OCI-LY1 (cell line): ENCODE data around the gene DPF3.

Experiments used
- H2AFZ ChIP-seq: fragments of 200-600 bp; sonication (generic), shearing (Covaris generic); 2 replicates; pipeline ENCODE4 v1.6.0; 2014; ENCODE audit warnings: antibody characterized with exemption, mild to moderate bottlenecking, low read length
- H3F3A ChIP-seq: fragments of 200-600 bp; sonication (generic), shearing (Covaris generic); 2 replicates; pipeline ENCODE4 v1.6.0; 2014; ENCODE audit warnings: mild to moderate bottlenecking, antibody characterized with exemption, low read length, moderate library complexity; ENCODE audit not compliant: insufficient read depth
- H3K27ac ChIP-seq: fragments of 200-600 bp; sonication (generic); 2 replicates; pipeline ENCODE4 v1.5.1; 2014; ENCODE audit warnings: low read length, mixed run types, mild to moderate bottlenecking, low read depth; ENCODE audit not compliant: poor library complexity, severe bottlenecking
- H3K27me3 ChIP-seq: fragments of 200-600 bp; sonication (generic); 2 replicates; pipeline ENCODE4 v1.6.0; 2014; ENCODE audit warnings: antibody characterized with exemption, mild to moderate bottlenecking, low read length, moderate library complexity; ENCODE audit not compliant: insufficient read depth
- H3K36me3 ChIP-seq: fragments of 200-600 bp; sonication (generic); 2 replicates; pipeline ENCODE4 v1.6.1; 2014; ENCODE audit warnings: mild to moderate bottlenecking, antibody characterized with exemption, low read length, moderate library complexity, mixed read lengths; ENCODE audit not compliant: insufficient read depth
- H3K4me1 ChIP-seq: fragments of 200-600 bp; sonication (generic); 2 replicates; pipeline ENCODE4 v1.5.1; 2014; ENCODE audit warnings: mild to moderate bottlenecking, low read length, moderate library complexity; ENCODE audit not compliant: insufficient read depth, severe bottlenecking
- H3K4me2 ChIP-seq: fragments of 200-600 bp; sonication (generic), shearing (Covaris generic); 2 replicates; pipeline ENCODE4 v1.6.1; 2014; ENCODE audit warnings: low read length
- H3K4me3 ChIP-seq: fragments of 200-600 bp; sonication (generic); 2 replicates; pipeline ENCODE4 v1.5.1; 2014; ENCODE audit warnings: low read length, low read depth, mild to moderate bottlenecking, mixed read lengths; ENCODE audit not compliant: poor library complexity, severe bottlenecking
- H3K79me2 ChIP-seq: fragments of 200-600 bp; shearing (Covaris generic); 2 replicates; pipeline ENCODE4 v1.6.1; 2016; ENCODE audit warnings: mixed run types, low read length, mixed read lengths; ENCODE audit not compliant: insufficient read depth
- H3K9ac ChIP-seq: fragments of 200-600 bp; sonication (generic), shearing (Covaris generic); 2 replicates; pipeline ENCODE4 v1.6.1; 2014; ENCODE audit warnings: mild to moderate bottlenecking, low read length, mixed read lengths
- H3K9me2 ChIP-seq: fragments of 200-600 bp; sonication (generic), shearing (Covaris generic); 2 replicates; pipeline ENCODE4 v1.6.1; 2014; ENCODE audit warnings: low read depth, mild to moderate bottlenecking, low read length, mixed read lengths
- H3K9me3 ChIP-seq: fragments of 200-600 bp; shearing (Covaris generic); 2 replicates; pipeline ENCODE4 v1.6.1; 2014; ENCODE audit warnings: low read length, mixed read lengths
- H4K20me1 ChIP-seq: fragments of 200-600 bp; sonication (generic), shearing (Covaris generic); 2 replicates; pipeline ENCODE4 v1.6.0; 2016; ENCODE audit warnings: mild to moderate bottlenecking, low read length; ENCODE audit not compliant: insufficient read depth
- CTCF ChIP-seq: fragments of 200-600 bp; sonication (generic), shearing (Covaris generic); IDR thresholded peaks from 2 replicates; pipeline ENCODE4 v1.5.1; 2017; ENCODE audit warnings: mild to moderate bottlenecking, antibody characterized with exemption, low read length, moderate library complexity, mixed read lengths
- EZH2 ChIP-seq: fragments of 200-600 bp; sonication (generic), shearing (Covaris generic); IDR thresholded peaks from 2 replicates; pipeline ENCODE4 v1.8.0; 2017; ENCODE audit warnings: borderline replicate concordance, mixed run types, mild to moderate bottlenecking, antibody characterized with exemption, low read length, moderate library complexity, mixed read lengths

DPF3 gene

GRCh38 chr14:72844524-72844923 is 49.4 kb downstream of the DPF3 start:
- Histone ChIP-seq H3K4me1 (no peaks in the 10 kb centered on the region), H3K9me2 (no peaks in the 10 kb centered on the region), H3F3A (no peaks in the 10 kb centered on the region), H3K36me3 (no peaks in the 10 kb centered on the region), H3K79me2 (no peaks in the 10 kb centered on the region), H2AFZ (no peak overlapping the region), H3K27me3 (no peaks in the 10 kb centered on the region; the same call in 1 of the 2 replicates), H3K27ac (no peak overlapping the region), H4K20me1 (no peaks in the 10 kb centered on the region), H3K9me3 (no peaks in the 10 kb centered on the region), H3K9ac (no peak overlapping the region), H3K4me2 (no peak overlapping the region), H3K4me3 (no peak overlapping the region)
- no peak for TF ChIP-seq EZH2
- TF ChIP-seq CTCF: no peak

GRCh38 chr14:72839753-72840607 is 53.9 kb downstream of the DPF3 start:
- H3K9me3 ChIP-seq: no peaks in the 10 kb centered on the region
- H3K27ac ChIP-seq: no peak overlapping the region
- no peak overlapping the region for H3K9ac ChIP-seq
- no peaks in the 10 kb centered on the region; the same call in 1 of the 2 replicates for H3K27me3 ChIP-seq
- no peak overlapping the region for H2AFZ ChIP-seq
- no peaks in the 10 kb centered on the region for H3K9me2 ChIP-seq
- no peak for TF ChIP-seq EZH2
- no peaks in the 10 kb centered on the region for H4K20me1 ChIP-seq
- H3K36me3 ChIP-seq: no peaks in the 10 kb centered on the region
- no peak overlapping the region for H3K4me2 ChIP-seq
- H3F3A ChIP-seq: no peaks in the 10 kb centered on the region
- H3K4me1 ChIP-seq: no peaks in the 10 kb centered on the region
- H3K4me3 ChIP-seq: no peak overlapping the region
- H3K79me2 ChIP-seq: no peaks in the 10 kb centered on the region

- H3K79me2 ChIP-seq: no peaks in the 10 kb centered on the region
- no peak overlapping the region for H3K4me2 ChIP-seq
- H3K9ac ChIP-seq: no peak overlapping the region
- no peaks in the 10 kb centered on the region for H3K36me3 ChIP-seq
- no peaks in the 10 kb centered on the region for H3K9me2 ChIP-seq
- H3K27me3 ChIP-seq: no peaks in the 10 kb centered on the region; the same call in 1 of the 2 replicates
- H4K20me1 ChIP-seq: no peaks in the 10 kb centered on the region
- no peaks in the 10 kb centered on the region for H3K4me1 ChIP-seq
- no peak overlapping the region for H3K27ac ChIP-seq
- H3K4me3 ChIP-seq: no peak overlapping the region
- no peaks in the 10 kb centered on the region for H3K9me3 ChIP-seq
- no peaks in the 10 kb centered on the region for H3F3A ChIP-seq
- no peak overlapping the region for H2AFZ ChIP-seq
- no peak for TF ChIP-seq EZH2
- no peak for TF ChIP-seq CTCF
Measured at GRCh38 chr14:72839351-72839750, 54.5 kb downstream of the DPF3 start.
